HepG2 (cell line): ENCODE data around the gene SH3D21. TPM values are rescaled to one million over a fixed set of nuclear protein-coding genes. Genes with fewer than 3 reads are reported as not detected.

Source experiments
- ATAC-seq: fragments of 200-7000 bp; cut with Tn5 transposase; 3 replicates; pipeline ENCODE4 v1.9.1; 2020; ENCODE audit warnings: mild to moderate bottlenecking, moderate library complexity
- BruUV-seq: library from RNA; stranded (reverse); fragments of 400-500 nt; replicated peaks from 2 replicates; lab custom pipeline; 2021; lab: Mats Ljungman, UMichigan
- CTCF ChIA-PET: fragments of 300-600 bp; formaldehyde crosslinking; extraction: SDS; loops from one replicate; lab custom pipeline; 2021; ENCODE audit warnings: low total read pairs, inconsistent platforms, low intra/inter-chr PET ratio; lab: Yijun Ruan, JAX
- POLR2A ChIA-PET: fragments of 350-600 bp; sonication (Branson Sonifier 250); formaldehyde crosslinking; loops from one replicate; lab custom pipeline; 2020; ENCODE audit warnings: antibody characterized with exemption, inconsistent platforms; lab: Yijun Ruan, JAX
- DNase-seq: peaks from one replicate; pipeline ENCODE4 v3.0.0-alpha.2; 2015; ENCODE audit warnings: low spot score
- FAIRE-seq: peaks from 3 replicates; lab custom pipeline; 2011; peaks lifted over from hg19 to GRCh38; lab: Jason Lieb, UNC
- H2AFZ ChIP-seq: one replicate; pipeline ENCODE4 v1.6.1; 2011; ENCODE audit warnings: low read length, inconsistent platforms
- H3K27ac ChIP-seq: fragments of 300-600 bp; 3 replicates; pipeline ENCODE4 v1.8.0; 2011; ENCODE audit warnings: mixed run types, mild to moderate bottlenecking, mixed read lengths, low read length, inconsistent platforms; ENCODE audit not compliant: insufficient read depth; ENCODE audit errors: extremely low read length
- H3K27me3 ChIP-seq, 2 experiments: fragments of 200-600 bp in 1 of 2; 2 replicates in 1 of 2; 3 replicates in 1 of 2; pipeline versions ENCODE4 v1.6.0 to v1.8.0; 2011; ENCODE audit warnings: low read length in 2 of 2, mild to moderate bottlenecking in 2 of 2, moderate library complexity in 2 of 2, inconsistent platforms in 1 of 2; ENCODE audit not compliant: insufficient read depth in 2 of 2, control insufficient read depth in 1 of 2
- H3K36me3 ChIP-seq, 2 experiments: fragments of 200-600 bp in 1 of 2; replicated peaks in 1 of 2; 2 replicates in 1 of 2; 3 replicates in 1 of 2; pipeline versions ENCODE4 v1.5.1 to v1.8.0; 2011; ENCODE audit warnings: low read length in 2 of 2, inconsistent platforms in 1 of 2; ENCODE audit not compliant: insufficient read depth in 2 of 2, control insufficient read depth in 1 of 2
- H3K4me1 ChIP-seq: 2 replicates; pipeline ENCODE4 v1.5.1; 2012; ENCODE audit warnings: low read length, inconsistent platforms; ENCODE audit not compliant: insufficient read depth
- H3K4me2 ChIP-seq: 2 replicates; pipeline ENCODE4 v1.6.0; 2011; ENCODE audit warnings: low read depth, low read length, inconsistent platforms
- H3K4me3 ChIP-seq, 3 experiments: fragments of 200-600 bp in 1 of 3; sonication (generic), shearing (Covaris generic) in 1 of 3; replicated peaks in 1 of 3; 2 replicates each; pipeline ENCODE4 v1.5.1; 2011 to 2016; ENCODE audit warnings: low read length in 3 of 3, inconsistent platforms in 2 of 3, low read depth in 2 of 3, mild to moderate bottlenecking in 2 of 3, control low read depth in 1 of 3, mixed read lengths in 1 of 3; ENCODE audit not compliant: insufficient read depth in 1 of 3
- H3K79me2 ChIP-seq: one replicate; pipeline ENCODE4 v1.6.1; 2011; ENCODE audit warnings: low read length, inconsistent platforms; ENCODE audit not compliant: insufficient read depth
- H3K9ac ChIP-seq: 2 replicates; pipeline ENCODE4 v1.6.0; 2011; ENCODE audit warnings: mild to moderate bottlenecking, low read depth, low read length, inconsistent platforms; ENCODE audit not compliant: insufficient read depth
- H3K9me3 ChIP-seq: 2 replicates; pipeline ENCODE4 v1.5.1; 2012; ENCODE audit warnings: mild to moderate bottlenecking, low read length
- H4K20me1 ChIP-seq: 2 replicates; pipeline ENCODE4 v1.6.0; 2011; ENCODE audit warnings: inconsistent platforms, mild to moderate bottlenecking, low read length, moderate library complexity; ENCODE audit not compliant: insufficient read depth
- GFI1 ChIP-seq: sonication (generic); formaldehyde crosslinking; IDR thresholded peaks from 2 replicates; pipeline ENCODE4 v1.5.0; 2020; ENCODE audit warnings: missing genetic modification reagents, mild to moderate bottlenecking, borderline replicate concordance
- KDM4B ChIP-seq: sonication (generic); formaldehyde crosslinking; IDR thresholded peaks from 2 replicates; pipeline ENCODE4 v1.4.0; 2020; ENCODE audit warnings: missing genetic modification reagents
- NR3C1 ChIP-seq: sonication (generic); formaldehyde crosslinking; IDR thresholded peaks from 2 replicates; pipeline ENCODE4 v1.4.0; 2020; ENCODE audit warnings: missing genetic modification reagents
- ZBTB8A ChIP-seq: sonication (generic); formaldehyde crosslinking; IDR thresholded peaks from 2 replicates; pipeline ENCODE4 v1.4.0; 2020; ENCODE audit warnings: mild to moderate bottlenecking, low read depth, missing genetic modification reagents, borderline replicate concordance
- ZNF136 ChIP-seq: sonication (generic); formaldehyde crosslinking; IDR thresholded peaks from 2 replicates; pipeline ENCODE4 v1.8.1; 2022; ENCODE audit warnings: low read depth, mild to moderate bottlenecking, moderate library complexity, missing genetic modification reagents
- ZNF530 ChIP-seq: sonication (generic); formaldehyde crosslinking; IDR thresholded peaks from 2 replicates; pipeline ENCODE4 v1.5.0; 2020; ENCODE audit warnings: low read depth, mild to moderate bottlenecking, missing genetic modification reagents
- ZNF616 ChIP-seq: sonication (generic); formaldehyde crosslinking; IDR thresholded peaks from 2 replicates; pipeline ENCODE4 v1.5.0; 2020; ENCODE audit warnings: low read depth, mild to moderate bottlenecking, missing genetic modification reagents
- ZNF792 ChIP-seq: IDR thresholded peaks from 2 replicates; pipeline ENCODE4 v1.6.1; 2016
- WGBS: methylation state at CpG from one replicate; pipeline ENCODE4 v1.1.6; 2017; ENCODE audit warnings: low lambda C conversion rate; 5-methylcytosine and 5-hydroxymethylcytosine counted together
- in situ Hi-C: cut with HindIII; loops from 2 replicates; pipeline ENCODE4 v1.10.0; 2017; ENCODE audit warnings: low pct_unique_long_range_greater_than_20kb; ENCODE audit not compliant: extremely low pct_ligation_motif_present
- intact Hi-C: fragments of 100-400 bp; cut with micrococcal nuclease; formaldehyde crosslinking; loops from one replicate; pipeline ENCODE4 v1.10.0; 2022; ENCODE audit not compliant: unreplicated experiment
- polyA plus RNA-seq, 8 experiments: library from polyadenylated mRNA; depleted of rRNA in 3 of 8; stranded (reverse) in 7 of 8; unstranded in 1 of 8; fragments of >200 nt; fragmentation: Illumina TruSeq in 4 of 8; extraction: Trizol in 4 of 8; gene quantifications; 2 replicates each; pipeline versions ENCODE4 v1.2.1 to v1.2.3, GENCODE V29; 2011 to 2016; ENCODE audit warnings: low read depth in 4 of 8, missing spikeins in 1 of 8, mixed read lengths in 1 of 8; ENCODE audit not compliant: insufficient read depth in 1 of 8
- total RNA-seq, 5 experiments: library from RNA; depleted of rRNA; stranded (reverse); fragments of >200 nt; fragmentation: Illumina TruSeq; extraction: Trizol; gene quantifications; 2 replicates each; pipeline ENCODE4 v1.2.3, GENCODE V29; 2016; ENCODE audit warnings: low read depth in 1 of 5
- TF ChIP-seq, protein P1 (sequence below): sonication (generic); formaldehyde crosslinking; IDR thresholded peaks from 2 replicates; pipeline ENCODE4 v1.4.0; 2020; ENCODE audit warnings: missing genetic modification reagents, borderline replicate concordance

SH3D21 gene
- total and polyA plus RNA-seq, 2 of the 13 experiments (the other 11 are each of a cell fraction or from before 2014, with no cell fraction given), result 5.1 to 8.6 TPM

DNA sequence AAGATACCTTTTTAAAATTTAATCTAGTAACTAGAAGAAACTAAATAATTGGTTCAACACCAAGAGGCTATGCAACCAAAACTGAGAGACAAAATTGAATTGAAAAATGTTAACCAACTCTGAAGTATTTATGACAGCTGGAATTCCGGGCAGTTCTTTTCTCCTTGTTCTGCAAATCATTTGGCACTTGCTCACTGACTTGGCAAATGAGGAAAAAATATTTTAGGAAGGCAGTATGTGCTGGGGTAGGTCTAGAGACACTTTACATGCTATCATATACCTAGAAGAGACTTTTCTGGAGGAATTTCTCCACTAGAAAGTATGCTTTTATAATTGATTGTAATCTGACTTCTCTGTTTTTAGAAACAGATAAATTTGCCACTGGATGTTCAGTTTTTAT is 22.1 kb upstream of the SH3D21 start:
- ChIA-PET CTCF (interaction anchor here (1.0 kb wide), 1 partner anchor 96 kb away, joined by 4 read pairs; no protein-coding TSS in a partner anchor), POLR2A (interaction anchor here (1.7 kb wide), 1 partner anchor 60 kb away, joined by 7 read pairs; the partner anchor contains the start of gene THRAP3)
- Histone ChIP-seq H3K36me3 (peaks cover 16 to 75% of the 10 kb centered on the region in 2 experiments), H3K27me3 (no peaks in the 10 kb centered on the region), H3K27ac (no peak overlapping the region), H2AFZ (no peak overlapping the region), H3K9ac (no peak overlapping the region), H3K4me2 (no peak overlapping the region), H3K79me2 (peaks cover 31% of the 10 kb centered on the region), H4K20me1 (no peaks in the 10 kb centered on the region), H3K4me1 (no peaks in the 10 kb centered on the region; the same call in 1 of the 2 replicates), H3K4me3 (no peak overlapping the region), H3K9me3 (no peaks in the 10 kb centered on the region)
- in situ Hi-C loops, result no loop called here
- intact Hi-C loops, result no loop called here
- BruUV-seq, result no TSS peak
- FAIRE-seq, result no peak
- 91% methylated on average over 1 of the region's 1 CpG for WGBS
- no peak for DNase-seq
- no peak for ATAC-seq
- no peak for TF ChIP-seq KDM4B (CRISPR knock-in tag)
- TF ChIP-seq ZBTB8A (CRISPR knock-in tag), result no peak
- no peak for TF ChIP-seq ZNF136 (CRISPR knock-in tag)
- TF ChIP-seq, all 625 proteins: peak for 0

DNA sequence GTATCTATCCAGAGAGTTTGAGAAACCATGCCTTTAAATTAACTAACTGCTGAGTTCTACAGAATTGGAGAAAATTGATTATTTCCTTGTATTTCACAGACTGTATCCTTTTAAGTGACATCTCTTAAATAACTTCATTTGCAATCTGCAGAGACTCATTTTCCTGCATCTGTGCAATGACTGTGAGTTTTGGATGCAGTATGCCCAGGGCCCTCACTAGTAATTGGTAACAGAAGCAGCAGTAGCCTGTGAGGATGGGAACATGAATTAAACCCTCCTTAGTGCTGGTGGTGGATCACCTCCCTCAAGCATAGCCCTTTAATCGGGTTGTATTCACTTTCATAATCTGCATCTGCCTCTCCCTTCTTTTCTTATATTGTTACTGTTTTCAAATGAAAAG is 21.7 kb upstream of the SH3D21 start:
- no peak for ATAC-seq
- POLR2A ChIA-PET, result interaction anchor here (1.7 kb wide), 1 partner anchor 60 kb away, joined by 7 read pairs; the partner anchor contains the start of gene THRAP3
- TF ChIP-seq ZNF616 (no peak), NR3C1 (CRISPR knock-in tag) (no peak), ZNF792 (no peak), ZNF530 (CRISPR knock-in tag) (no peak), GFI1 (CRISPR knock-in tag) (no peak)
- TF ChIP-seq, protein P1, sequence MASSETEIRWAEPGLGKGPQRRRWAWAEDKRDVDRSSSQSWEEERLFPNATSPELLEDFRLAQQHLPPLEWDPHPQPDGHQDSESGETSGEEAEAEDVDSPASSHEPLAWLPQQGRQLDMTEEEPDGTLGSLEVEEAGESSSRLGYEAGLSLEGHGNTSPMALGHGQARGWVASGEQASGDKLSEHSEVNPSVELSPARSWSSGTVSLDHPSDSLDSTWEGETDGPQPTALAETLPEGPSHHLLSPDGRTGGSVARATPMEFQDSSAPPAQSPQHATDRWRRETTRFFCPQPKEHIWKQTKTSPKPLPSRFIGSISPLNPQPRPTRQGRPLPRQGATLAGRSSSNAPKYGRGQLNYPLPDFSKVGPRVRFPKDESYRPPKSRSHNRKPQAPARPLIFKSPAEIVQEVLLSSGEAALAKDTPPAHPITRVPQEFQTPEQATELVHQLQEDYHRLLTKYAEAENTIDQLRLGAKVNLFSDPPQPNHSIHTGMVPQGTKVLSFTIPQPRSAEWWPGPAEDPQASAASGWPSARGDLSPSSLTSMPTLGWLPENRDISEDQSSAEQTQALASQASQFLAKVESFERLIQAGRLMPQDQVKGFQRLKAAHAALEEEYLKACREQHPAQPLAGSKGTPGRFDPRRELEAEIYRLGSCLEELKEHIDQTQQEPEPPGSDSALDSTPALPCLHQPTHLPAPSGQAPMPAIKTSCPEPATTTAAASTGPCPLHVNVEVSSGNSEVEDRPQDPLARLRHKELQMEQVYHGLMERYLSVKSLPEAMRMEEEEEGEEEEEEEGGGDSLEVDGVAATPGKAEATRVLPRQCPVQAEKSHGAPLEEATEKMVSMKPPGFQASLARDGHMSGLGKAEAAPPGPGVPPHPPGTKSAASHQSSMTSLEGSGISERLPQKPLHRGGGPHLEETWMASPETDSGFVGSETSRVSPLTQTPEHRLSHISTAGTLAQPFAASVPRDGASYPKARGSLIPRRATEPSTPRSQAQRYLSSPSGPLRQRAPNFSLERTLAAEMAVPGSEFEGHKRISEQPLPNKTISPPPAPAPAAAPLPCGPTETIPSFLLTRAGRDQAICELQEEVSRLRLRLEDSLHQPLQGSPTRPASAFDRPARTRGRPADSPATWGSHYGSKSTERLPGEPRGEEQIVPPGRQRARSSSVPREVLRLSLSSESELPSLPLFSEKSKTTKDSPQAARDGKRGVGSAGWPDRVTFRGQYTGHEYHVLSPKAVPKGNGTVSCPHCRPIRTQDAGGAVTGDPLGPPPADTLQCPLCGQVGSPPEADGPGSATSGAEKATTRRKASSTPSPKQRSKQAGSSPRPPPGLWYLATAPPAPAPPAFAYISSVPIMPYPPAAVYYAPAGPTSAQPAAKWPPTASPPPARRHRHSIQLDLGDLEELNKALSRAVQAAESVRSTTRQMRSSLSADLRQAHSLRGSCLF (CRISPR knock-in tag), result no peak

More for the DNA sequence above, 21.7 kb upstream of the SH3D21 start:
- in situ Hi-C loops (no loop called here), intact Hi-C loops (no loop called here)
- peaks cover 27% of the 10 kb centered on the region for H3K79me2 ChIP-seq
- no peaks in the 10 kb centered on the region; the same call in 1 of the 2 replicates for H3K4me1 ChIP-seq
- H3K9ac ChIP-seq, result no peak overlapping the region
- H3K27ac ChIP-seq, result no peak overlapping the region
- no peak overlapping the region for H3K4me3 ChIP-seq
- no peak overlapping the region for H2AFZ ChIP-seq
- CTCF ChIA-PET, result interaction anchor here (1.0 to 2.1 kb wide), 4 partner anchors 97 to 185 kb away, joined by 3 to 18 read pairs (median 7); partner anchors contain the start of gene TRAPPC3
- H3K4me2 ChIP-seq, result no peak overlapping the region
- BruUV-seq, result no TSS peak
- WGBS, result 89% methylated on average over 1 of the region's 1 CpG
- FAIRE-seq, result no peak
- no peak for DNase-seq
- H3K27me3 ChIP-seq, result no peaks in the 10 kb centered on the region
- no peaks in the 10 kb centered on the region for H4K20me1 ChIP-seq
- H3K9me3 ChIP-seq, result no peaks in the 10 kb centered on the region
- peaks cover 19 to 79% of the 10 kb centered on the region in 2 experiments for H3K36me3 ChIP-seq
